Measurements from ENCODE around the gene PRKCB. TPM values are rescaled to one million over a fixed set of nuclear protein-coding genes. Genes with fewer than 3 reads are reported as not detected.

The PRKCB gene
- total and polyA plus RNA-seq, 2 of the 8 experiments (the other 6 are each of a cell fraction or from before 2014, with no cell fraction given): 7.1 to 12.1 TPM

- no peak for TF ChIP-seq HDAC6 (IDR thresholded peaks at IDR 0.05; ENCODE audit: low read depth, low read length)
- no peak for TF ChIP-seq CTCF (IDR thresholded peaks at IDR 0.05; ENCODE audit: control extremely low read depth in 1 of 3, insufficient read depth in 1 of 3, low read depth in 1 of 3, low read length in 3 of 3)
- no peak for TF ChIP-seq TAF1 (IDR thresholded peaks at IDR 0.05; ENCODE audit: low read depth, low read length)
Observed at GRCh38 chr16:24188751-24189318, 353.1 kb downstream of the PRKCB start (continued).
